HG03045 (cell line): ENCODE measurements around the gene KCNRG.
"Not testable (repeated sequence)": the region's sequence is repeated elsewhere in the genome, so short reads cannot be mapped to it uniquely, and the experiment has no call there.

ENCODE experiments used
- ATAC-seq: cut with Tn5 transposase; IDR thresholded peaks from one replicate; pipeline ENCODE4 v1.9.1; 2021; ENCODE audit warnings: mild to moderate bottlenecking, moderate library complexity; ENCODE audit not compliant: unreplicated experiment

KCNRG gene

GRCh38 chr13:50015258-50015657, at the start of gene KCNRG:
Gene KCNRG (plus strand): TSS chr13:50015444. CDS start chr13:50015494, 50 bp downstream.
- no peak for ATAC-seq

DNA sequence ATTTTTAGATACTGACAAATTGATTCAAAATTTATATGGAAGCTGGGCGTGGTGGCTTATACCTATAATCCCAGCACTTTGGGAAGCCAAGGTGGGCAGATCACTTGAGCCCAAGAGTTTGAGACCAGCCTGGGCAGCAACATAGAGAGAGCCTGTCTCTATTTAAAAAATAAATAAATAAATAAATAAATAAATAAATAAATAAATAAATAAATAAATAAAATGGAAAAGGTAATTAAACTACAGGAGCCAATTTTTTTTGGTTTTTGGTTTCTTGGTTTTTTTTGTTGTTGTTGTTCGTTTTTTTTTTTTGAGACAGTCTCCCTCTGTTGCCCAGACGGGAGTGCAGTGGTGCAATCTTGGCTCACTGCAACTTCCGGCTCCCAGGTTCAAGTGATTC, 47.8 kb upstream of the KCNRG start:
- no peak for ATAC-seq

- no peak for ATAC-seq
Observed at GRCh38 chr13:49972709-49973108, 42.5 kb upstream of the KCNRG start.

GRCh38 chr13:49975826-49976225, 39.4 kb upstream of the KCNRG start:
- ATAC-seq = no peak

DNA sequence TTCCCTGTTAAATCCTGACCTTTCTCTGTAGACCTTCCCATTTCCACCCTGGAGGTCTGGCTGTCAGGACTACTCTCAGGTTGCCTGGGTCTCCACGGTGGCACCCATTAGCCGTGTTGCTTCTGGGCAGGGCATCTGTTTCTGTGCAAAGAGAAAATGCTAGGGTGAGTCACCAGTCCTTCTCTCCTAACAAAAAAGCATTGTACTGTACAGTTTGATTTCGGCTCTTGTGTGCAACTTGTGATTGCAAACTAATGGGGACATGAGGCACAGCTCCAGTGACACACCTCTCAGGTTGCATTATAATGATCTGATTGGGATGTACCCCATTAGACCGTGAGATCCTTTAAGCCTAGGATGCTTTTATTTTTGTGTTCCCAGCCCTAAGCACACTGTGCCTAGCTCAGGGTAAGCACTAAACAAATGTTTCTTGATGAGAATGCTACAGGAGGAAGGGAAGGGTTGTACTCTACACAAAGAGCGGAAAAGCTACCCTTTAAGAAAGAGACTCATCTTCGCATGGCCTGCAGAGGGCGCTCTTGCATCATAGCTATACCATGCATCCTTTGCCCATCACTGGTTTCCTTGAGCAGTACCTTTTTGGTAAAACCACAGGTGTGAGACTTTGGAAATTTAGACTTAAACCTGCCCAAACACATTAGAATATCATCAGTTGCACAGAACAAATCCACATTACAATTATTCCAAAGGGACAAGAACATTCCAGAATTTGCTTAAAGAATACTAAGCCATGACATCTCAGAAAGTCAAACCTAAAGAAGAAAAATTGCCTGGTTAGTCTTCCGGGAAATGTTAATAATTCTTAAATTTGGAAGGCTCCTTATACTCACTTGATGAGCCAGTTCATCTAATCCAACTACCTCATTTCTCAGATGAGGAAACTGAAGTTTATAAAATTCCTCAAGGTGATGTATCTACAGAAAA, 38.7 kb upstream of the KCNRG start:
- ATAC-seq = peak; percentile 61

DNA sequence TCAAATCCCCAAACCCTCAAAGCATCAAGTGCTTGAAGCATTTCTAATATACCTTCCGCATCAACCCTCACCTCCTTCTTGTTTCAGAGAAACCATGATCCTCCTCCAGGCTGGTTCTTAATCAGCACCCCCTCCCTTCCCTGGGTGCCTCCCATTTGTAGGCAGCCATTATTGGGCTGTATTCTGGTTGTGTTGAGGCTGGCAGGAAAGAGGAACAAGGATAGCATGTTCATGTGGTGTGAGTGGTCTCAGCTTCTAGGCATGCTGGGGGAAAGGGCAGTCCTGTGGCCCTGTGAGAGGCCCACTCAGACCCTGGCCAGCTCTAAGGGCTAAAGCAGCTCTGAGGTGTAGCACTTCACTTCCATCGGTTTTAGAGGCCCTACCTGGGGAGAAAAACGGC, 37.3 kb upstream of the KCNRG start:
- ATAC-seq = no peak

DNA sequence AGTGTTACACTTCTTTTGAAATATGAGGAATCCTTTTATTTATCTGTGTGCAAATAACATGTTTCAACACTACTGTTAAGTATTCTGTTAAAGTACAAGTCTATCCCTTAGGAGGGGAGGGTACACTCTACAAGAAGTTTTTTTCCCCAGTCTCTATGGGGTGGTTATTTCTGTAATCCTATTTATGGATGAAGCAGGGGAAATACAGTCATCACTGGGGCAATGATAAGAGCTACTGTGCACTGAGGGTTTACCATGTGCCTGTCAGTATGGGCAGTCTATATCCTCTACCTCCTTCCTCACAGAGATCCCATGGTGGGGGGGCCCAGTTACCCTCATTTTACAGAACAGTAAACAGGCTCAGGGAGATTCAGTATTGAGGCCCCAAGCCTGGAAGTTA, 35.0 kb upstream of the KCNRG start:
- no peak for ATAC-seq

DNA sequence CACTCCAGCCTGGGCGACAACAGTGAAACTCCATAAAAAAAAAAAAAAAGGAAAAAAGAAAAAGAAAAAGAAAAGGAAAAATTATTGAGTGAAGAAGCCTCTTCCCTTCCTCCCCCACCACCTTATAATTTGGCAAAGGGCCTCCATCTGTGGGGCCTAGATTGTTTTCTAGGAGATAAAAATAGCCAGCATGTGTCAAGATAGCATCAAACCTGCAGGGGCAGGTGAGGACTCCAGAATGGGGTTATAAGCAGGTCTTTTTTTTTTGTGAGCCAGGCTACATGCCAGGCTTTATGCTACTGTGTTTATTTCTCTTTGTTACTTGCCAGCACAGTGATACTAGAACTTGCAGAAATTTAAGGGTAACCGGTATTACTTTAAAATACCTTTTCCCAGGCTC, 30.1 kb upstream of the KCNRG start:
- ATAC-seq = no peak

GRCh38 chr13:49986471-49986870, 28.8 kb upstream of the KCNRG start:
- no peak for ATAC-seq

GRCh38 chr13:49990612-49991011, 24.6 kb upstream of the KCNRG start:
- ATAC-seq = not testable (repeated sequence)

- ATAC-seq = no peak
Observed at GRCh38 chr13:49993111-49993510, 22.1 kb upstream of the KCNRG start.

DNA sequence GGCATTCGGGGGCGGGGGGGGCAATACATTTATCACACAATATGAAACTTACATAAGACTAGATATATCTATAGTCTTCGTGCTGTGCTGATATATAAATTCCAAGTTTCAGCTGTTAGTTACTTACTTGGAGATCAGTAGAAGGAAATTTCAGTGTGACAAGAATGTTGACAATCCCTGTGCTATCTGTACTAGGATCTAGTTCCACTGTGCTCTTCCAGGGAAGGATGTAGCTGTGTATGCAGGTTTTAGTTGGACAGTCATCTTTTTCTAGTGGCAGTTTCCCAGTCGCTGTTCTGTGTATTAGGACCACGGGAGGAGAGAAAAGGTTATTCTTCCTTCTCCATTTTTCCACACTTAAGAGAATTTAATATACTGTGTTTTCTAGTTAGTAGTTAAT, 21.6 kb upstream of the KCNRG start:
- no peak for ATAC-seq

GRCh38 chr13:49995625-49996101, 19.6 kb upstream of the KCNRG start:
- no peak for ATAC-seq

GRCh38 chr13:49996161-49996915, 18.9 kb upstream of the KCNRG start:
- peak; percentile 63 for ATAC-seq

GRCh38 chr13:49996951-49997895, 18.0 kb upstream of the KCNRG start, which contains the start of gene TRIM13:
Gene TRIM13 (plus strand): TSS chr13:49997042. CDS start chr13:50011941, 14,899 bp downstream.
- ATAC-seq = peak; percentile 76

DNA sequence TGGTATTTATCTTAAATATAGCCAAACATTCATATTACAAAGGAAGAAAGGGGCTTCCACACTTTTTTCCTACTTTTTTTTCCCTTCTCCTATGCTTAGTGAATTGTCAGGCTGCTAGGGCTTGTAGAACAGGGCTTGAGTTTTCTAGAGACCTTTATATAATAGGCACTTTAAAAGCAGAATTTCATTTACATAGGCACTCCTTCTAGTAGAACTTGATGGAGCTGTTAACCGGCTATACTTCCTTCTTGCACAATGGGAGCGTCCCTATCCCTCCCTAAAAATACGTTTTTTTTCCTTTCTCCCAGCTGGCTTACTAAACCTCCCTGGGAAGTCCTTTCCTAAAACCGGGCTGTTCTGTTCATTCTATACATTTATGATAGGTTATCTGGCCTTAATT, 17.3 kb upstream of the KCNRG start:
- ATAC-seq = no peak

DNA sequence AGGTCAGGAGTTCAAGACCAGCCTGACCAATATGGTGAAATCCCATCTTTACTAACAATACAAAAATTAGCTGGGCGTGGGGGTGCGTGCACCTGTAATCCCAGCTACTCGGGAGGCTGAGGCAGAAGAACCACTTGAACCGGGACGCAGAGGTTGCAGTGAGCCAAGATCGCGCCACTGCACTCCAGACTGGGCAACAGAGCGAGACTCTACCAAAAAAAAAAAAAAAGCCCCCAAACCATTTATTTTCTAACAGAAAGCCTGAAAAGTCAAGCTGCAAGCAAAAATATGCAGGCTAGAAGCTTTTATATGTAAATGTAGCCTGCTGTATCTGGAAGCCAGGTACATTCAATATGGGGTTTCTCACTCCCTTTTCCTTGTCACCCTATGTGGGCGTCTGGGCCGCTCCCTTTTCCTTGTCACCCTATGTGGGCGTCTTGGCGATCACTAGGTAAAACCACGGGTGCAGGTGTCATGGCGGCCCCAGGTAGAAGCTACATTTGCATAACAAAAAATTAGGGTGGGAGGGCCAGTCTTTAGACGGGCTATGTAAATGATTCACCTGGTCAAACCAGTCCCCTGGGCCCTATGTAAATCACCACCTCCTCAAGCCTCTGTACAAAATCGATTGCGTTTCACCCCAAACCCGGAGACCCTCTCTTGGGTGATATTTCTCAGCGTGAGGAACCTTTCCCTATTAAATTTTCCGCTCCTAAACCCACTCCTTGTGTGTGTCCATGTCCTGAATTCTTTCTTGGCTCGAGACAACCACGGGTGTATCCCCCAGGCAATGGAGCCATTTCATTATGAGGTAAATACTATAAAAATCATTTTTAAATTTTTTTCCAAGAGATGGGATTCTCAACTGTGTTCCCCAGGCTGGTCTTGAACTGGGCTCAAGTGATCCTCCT, 16.3 kb upstream of the KCNRG start:
- ATAC-seq = no peak

- ATAC-seq = no peak
Observed at GRCh38 chr13:50001287-50001686, 14.0 kb upstream of the KCNRG start.

DNA sequence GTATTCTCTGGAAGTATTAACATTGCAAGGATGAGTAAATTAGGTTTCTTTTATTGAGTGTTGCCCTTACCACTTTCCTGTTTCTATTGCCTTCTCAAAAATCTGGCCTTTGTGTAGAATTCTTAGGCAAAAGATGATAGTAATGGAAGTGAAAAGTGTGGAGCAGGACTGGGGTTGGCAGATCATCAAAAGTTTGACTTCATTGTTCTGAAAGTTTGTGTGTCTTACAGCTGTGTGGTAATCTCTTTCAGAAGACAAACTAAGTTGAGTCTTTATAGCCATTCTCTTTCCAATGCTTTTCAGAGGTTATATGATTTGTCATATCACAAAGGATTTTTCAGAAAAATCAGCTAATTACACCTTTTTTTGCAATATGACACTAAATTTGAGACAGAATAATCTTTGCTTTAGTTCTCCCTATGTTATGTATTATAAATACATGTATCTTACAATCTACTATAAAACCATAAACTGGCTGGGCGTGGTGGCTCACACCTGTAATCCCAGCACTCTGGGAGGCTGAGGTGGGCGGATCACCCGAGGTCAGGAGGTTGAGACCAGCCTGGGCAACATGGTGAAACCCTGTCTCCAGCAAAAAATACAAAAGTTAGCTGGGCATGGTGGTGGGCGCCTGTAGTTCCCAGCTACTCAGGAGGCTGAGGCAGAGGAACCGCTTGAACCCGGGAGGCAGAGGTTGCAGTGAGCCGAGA, 8.7 kb upstream of the KCNRG start:
- ATAC-seq = no peak
